Cortex of kidney (tissue), 1 donor: Measurements from ENCODE around the gene C15orf61.

Experiments used
- DNase-seq: peaks from one replicate; lab custom pipeline; 2025; lab: John Stamatoyannopoulos, UW

C15orf61 gene

DNA sequence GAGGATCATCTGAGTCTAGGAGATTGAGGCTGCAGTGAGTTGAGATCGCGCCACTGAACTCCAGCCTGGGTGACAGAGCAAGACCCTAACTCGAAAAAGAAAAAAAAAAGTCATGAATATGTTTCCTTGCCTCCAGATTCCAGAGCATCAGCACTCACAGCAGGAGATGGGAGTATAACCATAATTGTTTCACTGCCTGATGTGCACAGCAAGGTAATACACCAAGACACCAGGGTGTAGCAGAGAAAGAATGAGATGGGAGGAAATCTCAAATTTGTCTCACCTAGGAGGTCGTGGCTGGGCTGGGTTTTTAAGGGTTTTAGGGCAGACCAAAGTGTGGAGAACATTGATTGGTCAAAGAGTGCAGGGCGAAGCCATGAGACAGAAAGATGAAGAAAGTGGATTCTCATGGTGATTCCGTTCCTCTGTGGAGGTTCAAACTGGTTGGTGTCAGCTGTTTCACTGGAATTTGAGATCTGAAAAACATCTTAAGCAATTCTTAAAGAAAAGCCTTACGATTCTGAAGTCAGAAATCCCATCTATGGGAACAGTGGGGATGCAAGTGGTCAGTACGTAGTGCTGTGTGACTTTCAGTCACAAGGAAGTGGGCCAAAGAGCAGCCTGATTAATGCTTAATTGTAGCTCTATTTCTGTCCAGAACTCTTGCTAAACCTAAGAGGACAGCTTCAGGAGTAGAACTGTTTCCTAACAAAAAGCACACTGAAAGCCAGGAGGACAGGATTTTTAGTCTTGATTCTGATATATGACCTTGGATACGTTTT, 7.8 kb upstream of the C15orf61 start:
- DNase-seq = no peak

DNA sequence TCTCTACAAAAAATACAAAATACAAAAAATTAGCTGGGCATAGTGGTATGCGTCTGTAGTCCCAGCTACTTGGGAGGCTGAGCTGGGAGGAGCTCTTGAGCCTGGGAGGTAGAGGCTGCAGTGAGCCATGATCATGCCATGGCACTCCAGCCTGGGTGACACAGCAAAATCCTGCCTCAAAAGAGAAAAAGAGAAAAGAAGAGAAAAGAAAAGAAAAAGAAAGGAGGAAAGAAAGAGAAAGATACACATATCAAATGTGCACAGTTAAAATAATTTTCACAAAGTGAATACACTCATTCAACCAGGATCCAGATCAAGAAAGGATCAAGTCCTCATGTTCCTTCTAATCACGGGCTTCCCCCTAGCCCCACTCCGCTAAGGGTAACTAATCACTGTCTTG, 5.8 kb upstream of the C15orf61 start:
- DNase-seq = no peak

GRCh38 chr15:67515557-67515956, 5.4 kb upstream of the C15orf61 start:
- DNase-seq = no peak

DNA sequence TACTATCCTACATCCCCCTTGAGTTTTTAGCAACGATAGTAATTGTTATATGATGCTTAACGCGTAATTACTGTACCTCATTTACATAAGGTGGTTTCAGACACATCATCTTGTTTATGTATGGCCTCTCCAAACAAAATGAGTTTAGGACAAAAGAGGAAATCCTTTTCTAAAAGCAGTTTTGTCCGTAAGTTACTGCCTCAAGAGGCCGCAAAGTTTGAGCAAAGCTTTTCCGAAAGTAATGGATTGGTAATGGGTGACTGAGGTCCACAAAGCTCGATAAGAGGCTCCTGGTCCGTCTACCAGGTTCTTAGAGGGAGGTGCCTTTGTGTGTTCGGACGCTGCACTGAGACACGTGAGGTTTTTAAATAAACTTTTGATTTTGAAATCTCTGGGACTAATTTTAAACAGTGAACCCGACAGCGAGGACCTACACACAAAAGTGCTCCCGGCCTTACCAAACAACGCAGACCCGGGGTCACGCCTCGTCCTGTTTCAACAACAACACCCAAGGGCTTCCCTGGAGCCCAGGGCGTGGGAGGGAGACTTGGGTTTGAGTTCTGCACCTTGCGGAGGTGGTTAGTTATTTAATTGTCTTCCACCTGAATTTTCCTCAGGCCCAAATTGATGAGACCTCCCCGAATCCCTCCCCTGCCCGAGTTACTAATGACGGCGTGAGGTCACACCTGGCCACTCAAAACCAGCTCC, 456 bp upstream of the C15orf61 start:
- no peak for DNase-seq

GRCh38 chr15:67521783-67522568, 1.0 kb downstream of the C15orf61 start:
- no peak for DNase-seq

GRCh38 chr15:67523330-67523729, 2.4 kb downstream of the C15orf61 start:
- DNase-seq = no peak

- DNase-seq = no peak
Observed at GRCh38 chr15:67524235-67524634, 3.3 kb downstream of the C15orf61 start.

DNA sequence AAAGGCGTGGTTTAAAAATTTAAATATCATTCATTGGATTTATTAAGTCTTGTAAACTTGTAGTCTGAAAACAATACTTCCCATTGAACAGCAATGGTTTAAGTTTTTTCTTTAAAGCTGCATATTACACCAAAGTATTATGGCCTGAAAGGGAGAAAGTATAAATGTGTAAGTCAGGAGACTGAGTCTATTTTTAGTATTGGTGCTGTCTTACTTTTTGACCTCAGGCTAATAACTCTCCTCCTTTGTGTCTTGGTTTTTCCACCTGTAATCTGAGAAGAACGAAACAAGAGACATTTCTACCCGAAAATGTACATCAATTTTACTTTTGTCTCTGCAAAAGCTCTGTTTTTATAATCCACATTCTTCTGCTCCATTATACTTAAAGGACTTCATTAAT, 7.6 kb downstream of the C15orf61 start:
- no peak for DNase-seq

- no peak for DNase-seq
Observed at GRCh38 chr15:67531379-67531914, 10.5 kb downstream of the C15orf61 start.

GRCh38 chr15:67533873-67534272, 12.9 kb downstream of the C15orf61 start:
- DNase-seq = no peak

GRCh38 chr15:67534360-67534759, 13.4 kb downstream of the C15orf61 start:
- no peak for DNase-seq

DNA sequence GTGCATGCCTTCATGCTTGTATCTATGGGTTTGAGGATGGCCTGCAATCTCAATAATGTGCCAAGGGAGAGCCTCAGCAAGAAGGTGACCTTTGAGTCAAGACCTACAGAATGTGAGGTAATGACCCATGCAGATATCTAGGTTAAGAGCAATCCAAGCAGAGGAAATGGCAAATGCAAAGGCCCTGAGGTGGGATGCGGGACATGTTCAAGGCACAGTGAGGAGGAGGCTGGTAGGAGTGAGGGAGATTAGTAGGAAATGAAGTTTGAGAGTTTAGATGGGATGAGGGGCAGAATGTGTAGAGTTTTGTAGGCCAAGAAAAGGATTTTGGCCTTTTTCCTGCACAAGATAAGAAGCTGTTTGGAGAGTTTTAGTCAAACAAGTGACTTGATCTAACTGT, 16.8 kb downstream of the C15orf61 start:
- no peak for DNase-seq

GRCh38 chr15:67542420-67543347, 21.8 kb downstream of the C15orf61 start, which contains the start of gene MAP2K5:
Gene MAP2K5, plus strand, starts transcription at chr15:67542703. Its CDS starts 633 bp downstream, at chr15:67543336.
- peak; percentile 27 for DNase-seq

DNA sequence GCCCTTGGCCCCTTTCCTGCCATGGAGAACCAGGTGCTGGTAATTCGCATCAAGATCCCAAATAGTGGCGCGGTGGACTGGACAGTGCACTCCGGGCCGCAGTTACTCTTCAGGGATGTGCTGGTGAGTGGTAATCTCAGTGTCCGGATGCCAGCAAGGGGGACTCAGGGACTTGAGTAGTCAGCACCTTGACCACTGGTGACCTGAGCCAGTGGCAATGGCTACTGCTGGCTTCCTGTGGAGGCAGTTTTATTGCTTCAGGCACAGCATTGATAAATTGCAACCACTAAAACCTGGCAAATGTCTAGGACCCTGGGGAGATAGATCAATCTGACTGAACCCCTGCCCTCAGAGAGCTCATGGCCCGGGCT, 22.4 kb downstream of the C15orf61 start:
- no peak for DNase-seq

DNA sequence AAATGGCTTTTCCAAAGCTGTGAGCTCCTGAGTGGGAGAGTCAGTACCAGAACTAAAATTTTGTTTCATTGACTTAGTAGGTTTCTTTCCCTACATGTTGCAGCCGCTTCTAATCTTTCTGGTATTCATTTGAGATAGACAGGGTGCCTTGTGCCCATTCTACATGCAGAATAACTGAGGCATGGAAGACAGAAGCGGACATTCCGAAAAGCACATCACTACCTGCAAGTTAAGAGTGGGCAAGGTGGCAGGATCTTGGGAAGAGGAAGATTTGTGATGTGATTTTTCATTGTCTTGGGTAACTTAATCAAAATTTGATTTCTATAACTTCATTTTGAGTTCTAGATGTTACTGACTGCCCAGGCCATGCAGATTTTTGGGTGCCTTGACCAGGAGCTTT, 23.5 kb downstream of the C15orf61 start:
- DNase-seq = no peak

DNA sequence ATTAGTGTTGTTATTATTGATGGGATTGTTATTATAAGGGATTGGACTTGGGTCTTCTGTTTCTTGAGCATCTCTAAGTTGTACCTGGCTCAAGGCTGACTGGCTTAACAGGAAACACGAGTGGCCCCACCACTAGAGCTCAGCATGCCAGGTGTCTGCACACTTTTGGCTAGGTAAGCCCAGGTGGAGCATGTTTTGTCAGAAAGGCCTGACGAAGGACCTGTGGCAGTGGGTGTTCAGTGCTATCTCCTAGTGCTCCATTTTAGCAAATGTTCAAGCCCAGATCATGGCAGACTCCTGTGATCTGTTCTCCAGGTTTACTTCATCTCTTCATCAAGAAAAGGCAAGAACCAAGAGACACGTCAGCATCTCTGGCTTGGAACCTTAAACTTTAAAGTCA, 24.9 kb downstream of the C15orf61 start:
- no peak for DNase-seq

DNA sequence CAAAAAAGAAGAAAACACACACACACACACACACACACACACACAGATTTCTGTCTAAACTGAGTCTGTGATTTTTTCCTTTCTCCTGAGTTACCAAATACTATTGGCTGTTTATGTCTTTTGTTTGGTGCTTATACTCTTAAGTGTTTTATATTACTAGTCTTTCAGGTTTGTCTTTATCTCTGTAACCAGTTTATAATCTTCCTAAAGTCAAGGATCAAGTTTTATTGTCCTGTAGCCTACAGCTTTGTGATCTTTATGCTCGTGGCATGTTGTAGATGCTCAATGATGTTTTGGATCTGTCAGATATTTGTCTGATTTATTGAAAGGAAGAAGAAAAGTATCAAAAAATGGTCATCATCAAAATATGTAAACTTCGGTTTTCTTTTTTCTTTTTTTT, 26.1 kb downstream of the C15orf61 start:
- DNase-seq = no peak

DNA sequence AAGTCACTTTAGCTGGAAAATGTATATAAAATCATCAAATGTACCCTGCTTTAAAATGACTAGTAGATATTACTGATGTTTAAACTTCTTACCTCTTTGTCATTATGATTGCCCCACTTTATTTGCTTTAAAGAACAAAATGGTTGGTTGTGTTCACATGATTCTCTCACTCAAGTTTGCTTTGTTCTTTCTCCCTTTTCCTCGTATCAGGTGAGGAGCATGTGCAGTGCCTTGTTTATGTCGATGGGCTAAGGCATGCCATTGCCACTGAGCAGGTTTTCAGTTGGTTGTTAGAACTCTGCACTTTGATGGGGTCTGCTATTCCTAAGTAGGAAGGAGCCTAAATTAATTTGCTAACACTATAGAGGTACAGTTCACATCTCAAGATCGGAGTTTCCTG, 26.9 kb downstream of the C15orf61 start:
- DNase-seq = no peak

GRCh38 chr15:67548236-67548852, 27.4 kb downstream of the C15orf61 start:
- no peak for DNase-seq

GRCh38 chr15:67548862-67549651, 28.1 kb downstream of the C15orf61 start:
- DNase-seq = no peak
